Activated CD4-positive, CD25-positive, alpha-beta regulatory T cell treated with anti-CD3 and anti-CD28 coated beads, Interleukin-2, amount 50 U/mL, for 72 hours (primary cell): Measurements from ENCODE around the gene KCNQ1.

Source experiments
- DNase-seq: peaks from one replicate; pipeline ENCODE4 v3.0.0; 2021

Gene KCNQ1

DNA sequence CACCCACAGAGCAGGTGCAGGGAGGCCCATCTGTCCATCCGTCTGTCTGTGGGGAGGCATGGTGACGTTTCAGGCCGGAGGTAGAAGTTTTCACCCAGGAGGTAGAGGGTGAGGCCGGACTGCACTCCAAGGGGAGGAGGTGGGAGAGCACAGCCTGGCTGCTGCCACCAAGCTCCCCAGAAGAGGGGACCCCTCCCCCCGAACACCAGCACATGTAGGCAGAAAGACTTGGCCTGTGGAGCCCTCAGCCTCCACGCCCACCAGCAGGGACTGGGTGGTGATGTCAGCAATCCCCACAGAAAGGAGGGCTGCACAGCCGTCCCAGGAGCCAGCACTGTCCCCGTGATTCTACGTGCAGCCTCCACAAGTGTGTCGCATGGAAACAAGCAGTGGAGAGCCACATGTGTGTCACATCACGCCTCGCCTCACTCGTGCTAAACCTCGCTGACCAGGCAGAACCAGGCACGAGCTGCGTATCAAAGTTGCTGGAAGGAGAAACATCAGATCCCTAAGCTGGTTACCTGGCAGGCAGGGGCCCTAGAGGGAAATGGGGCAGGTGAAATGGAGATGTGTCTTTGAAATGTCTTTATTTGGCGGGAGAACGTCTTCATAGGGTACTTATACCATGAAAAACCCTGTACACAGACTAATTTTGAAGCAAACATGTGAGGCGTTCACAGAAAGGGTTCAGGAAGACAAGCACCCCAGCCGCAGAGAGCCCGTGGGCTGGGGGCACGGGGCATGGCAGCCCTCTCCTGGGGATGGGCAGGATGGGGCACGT is 391.7 kb downstream of the KCNQ1 start:
- DNase-seq, result no peak

DNA sequence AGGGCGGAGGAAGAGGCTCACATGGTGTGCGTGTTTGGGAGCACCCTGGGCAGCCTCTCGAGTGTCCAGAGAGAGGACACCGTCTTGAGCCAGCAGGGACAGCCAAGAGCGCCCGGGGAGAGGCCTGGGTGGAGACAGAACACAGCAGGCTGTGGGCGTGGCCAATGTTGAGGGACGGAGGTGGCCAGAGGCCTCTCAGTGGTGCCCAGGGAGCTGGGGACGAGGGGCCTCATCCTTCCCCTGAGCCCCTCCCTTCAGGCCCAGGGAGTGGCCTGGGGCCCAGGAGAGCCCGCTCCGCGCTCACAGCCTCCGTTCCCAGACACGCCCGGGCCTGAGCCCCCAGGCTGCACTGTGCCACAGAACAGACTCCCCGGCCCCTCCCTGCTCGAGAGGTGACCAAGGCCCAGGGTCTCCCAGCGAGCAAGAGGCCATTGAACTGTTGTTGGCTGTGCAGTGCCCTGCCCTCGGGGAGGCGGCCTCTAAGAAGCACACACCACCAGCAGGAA is 392.3 kb downstream of the KCNQ1 start:
- no peak for DNase-seq

DNA sequence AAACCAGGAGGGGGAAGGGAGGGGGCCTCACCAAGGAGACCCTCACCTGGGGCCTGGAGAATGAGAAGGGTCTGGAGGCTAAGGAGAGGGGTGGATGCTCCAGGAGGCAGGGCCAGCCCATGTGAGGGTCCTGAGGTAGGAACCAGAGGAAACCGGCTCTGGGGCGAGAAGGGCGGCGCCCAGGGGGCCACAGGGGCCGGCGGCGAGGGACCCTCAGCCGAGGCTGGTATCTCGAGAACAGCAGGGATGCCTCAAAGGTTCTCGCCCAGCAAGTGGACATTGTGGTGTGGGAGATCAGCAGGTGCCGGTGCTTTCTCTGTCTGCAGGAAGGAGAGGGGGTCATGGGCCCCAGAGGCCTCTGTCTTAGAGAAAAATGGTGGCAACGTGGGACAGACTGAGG is 392.8 kb downstream of the KCNQ1 start:
- DNase-seq, result no peak

DNA sequence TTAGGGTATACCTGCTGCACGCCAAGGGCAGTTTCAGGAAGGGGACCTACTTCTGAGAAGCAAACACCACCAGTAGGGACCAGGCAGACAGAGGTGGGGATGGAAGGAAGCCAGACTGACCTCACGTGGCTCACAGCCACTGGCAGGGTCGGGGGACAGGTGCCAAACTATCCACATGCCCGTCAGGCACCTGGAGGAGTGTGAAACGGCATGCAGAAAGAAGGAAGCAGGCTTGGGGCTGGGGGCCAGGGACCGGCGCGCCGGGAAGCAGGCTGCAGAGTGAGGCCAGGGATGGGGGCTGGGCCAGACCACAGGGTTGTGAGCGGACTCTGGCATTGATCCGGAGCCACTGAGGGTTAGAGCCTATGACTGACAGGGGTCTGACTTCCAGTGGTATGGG is 393.3 kb downstream of the KCNQ1 start:
- no peak for DNase-seq

DNA sequence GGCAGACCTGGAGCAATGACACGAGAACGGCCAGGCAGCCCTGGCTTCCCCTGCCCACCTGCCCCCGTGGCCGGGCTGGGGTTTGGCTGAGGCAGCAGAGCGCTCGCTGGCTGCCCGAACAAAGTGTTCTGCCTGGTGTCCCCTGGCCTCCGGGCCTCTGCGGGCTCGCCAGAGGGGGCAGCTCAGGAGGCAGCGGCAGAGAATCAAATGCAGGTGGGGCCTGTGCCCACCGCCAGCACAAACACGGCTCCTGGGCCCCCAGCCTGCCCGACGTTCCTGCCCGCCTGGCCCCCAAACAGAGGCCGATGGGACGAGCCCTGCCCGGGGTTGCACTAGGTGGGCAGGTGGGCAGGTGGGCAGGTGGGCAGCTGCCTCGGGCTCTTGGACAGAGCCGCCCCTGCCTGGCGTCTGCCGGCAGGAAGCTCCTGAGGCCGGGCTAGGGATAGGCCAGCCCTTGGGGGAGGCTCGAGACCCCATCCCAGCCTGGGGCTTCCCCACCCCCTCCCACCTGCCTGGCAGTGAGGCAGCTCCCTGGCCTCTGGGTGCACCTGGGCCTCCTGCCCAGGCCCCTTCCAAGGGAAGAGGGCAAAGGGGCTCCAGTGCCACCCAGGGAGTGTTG is 394.0 kb downstream of the KCNQ1 start:
- no peak for DNase-seq

DNA sequence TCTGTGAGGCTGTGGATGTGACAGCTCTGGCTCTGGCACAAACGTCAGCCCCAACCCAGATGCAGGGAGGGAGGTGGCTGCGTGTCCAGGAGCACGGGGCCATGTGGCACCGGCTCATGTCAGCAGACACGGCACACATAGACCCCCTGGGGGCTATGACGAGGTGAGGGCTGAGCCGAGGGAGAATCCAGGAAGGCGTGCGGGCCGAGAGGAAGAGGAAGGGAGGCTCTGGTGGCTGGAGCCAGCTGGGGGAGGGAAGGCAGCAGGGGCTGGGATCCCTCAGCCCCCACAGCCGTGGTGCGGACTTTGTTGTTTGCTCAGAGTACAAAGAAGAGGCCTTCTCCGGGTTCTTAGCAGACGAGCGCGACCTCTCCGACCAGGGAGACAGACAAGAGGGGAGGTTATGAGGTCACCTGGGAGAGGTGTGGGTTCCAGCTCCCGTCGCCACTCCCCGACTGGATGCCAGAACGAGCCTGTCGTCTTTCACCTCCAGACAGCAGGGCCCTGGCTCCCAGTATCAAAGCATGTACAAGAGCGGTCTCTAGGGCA is 394.7 kb downstream of the KCNQ1 start:
- DNase-seq, result no peak

DNA sequence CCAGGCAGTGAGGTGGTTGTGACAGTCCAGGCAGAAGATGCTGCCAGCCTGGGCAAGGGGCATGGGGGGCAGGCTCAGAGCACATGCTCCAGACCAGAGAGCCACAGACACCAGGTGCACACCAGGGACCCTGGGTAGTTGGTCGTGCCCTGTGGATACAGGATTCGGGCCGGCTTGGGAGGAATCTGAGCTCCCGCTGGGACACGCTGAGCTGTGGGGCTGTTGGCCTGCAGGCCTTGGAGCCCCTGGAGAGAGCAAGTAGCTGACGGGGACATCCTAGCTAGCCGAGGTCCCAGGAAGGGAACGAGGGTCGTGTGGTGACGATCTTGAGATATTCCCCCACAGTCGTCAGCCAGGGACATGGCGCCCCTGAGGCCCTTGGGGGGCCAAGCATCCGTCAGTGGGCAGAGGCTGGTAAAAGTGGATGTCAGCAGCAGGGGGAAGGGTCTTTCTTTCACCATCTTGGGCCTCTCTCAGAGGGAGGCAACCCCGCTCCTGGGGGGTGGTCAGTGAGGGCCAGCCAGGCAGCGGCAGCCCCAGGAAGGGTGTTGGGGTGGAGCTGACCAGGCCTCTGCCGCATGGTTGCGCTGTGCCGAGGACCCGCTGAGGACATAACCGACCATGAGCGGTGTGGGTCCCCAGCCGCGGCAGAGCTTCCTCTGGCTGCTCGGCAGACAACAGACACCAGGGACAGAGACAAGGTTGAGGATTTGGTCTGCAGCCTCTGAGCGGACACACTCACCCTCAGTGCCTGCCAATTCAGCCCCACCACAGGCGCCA is 396.8 kb downstream of the KCNQ1 start:
- no peak for DNase-seq

DNA sequence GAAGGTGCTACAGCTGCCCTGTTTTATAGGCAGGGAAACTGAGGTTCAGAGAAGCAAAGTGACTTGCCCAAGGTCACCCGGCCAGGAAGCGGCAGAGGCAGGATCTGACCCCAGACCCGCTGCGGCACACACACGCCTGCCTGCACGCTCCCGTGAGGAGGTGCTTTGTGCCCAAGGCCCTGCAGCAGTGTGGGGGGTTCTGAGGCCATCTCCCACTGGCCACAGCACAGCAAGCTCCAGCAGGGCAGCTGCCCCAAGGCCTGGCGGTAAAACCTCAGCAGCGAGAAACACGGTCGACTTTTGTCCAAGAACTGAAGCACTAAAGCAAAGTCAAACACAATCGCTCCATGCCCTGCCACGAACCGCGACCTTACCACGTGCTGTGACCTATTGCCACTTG is 398.1 kb downstream of the KCNQ1 start:
- DNase-seq, result no peak

DNA sequence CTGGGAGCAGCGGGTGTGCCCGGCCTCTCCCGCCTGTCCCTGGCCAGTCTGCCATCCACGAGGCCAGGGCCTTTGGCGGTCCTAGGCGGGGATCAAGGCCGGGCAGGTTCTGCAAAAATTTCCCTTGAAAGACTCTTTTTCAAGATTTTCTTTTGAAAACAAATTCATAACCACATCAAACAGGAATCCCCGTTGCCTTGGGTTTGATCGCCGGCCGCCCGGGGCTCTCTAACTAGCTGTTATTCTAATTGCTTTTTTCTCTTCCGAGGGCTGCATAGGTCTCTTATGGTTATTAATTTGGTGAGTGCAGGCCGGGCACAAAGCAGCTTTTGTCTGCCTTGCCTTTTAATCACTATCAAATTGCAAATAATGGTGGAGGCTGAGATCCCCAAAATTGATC is 398.7 kb downstream of the KCNQ1 start:
- no peak for DNase-seq

DNA sequence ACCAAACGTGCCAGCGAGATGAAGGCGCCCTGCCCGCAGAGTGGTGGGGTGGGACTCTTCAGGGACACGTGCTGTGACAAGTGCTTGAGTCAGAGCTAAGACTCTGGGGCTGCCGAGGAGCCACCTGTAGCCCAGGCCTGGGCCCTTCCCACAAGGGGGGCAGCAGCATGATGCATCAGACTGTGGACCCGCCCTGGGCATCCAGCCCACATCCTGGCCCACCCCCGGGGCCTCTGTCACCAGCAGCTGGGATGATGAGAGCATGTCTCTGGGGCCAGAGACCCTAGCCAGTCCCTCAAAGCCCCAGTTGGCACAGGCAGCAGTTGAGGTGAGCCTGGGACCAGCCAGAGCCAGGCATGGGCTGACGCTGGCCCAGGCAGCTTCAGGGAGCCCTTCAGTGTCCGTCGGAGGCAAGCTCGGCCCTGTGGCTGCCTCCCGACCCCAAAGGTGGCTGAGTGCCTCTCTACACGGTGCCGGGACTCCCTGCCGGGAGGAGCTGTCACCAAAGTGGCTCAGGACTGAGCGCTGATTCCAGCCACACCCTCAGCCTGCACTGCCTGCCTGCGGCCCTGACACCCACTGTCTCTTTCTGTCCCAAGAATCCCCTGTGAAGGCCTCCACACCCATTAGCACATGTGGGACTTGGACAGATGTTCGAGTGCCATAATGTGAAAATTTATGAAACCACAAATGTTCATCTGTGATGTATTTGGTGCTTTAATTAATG is 399.5 kb downstream of the KCNQ1 start:
- DNase-seq, result no peak

DNA sequence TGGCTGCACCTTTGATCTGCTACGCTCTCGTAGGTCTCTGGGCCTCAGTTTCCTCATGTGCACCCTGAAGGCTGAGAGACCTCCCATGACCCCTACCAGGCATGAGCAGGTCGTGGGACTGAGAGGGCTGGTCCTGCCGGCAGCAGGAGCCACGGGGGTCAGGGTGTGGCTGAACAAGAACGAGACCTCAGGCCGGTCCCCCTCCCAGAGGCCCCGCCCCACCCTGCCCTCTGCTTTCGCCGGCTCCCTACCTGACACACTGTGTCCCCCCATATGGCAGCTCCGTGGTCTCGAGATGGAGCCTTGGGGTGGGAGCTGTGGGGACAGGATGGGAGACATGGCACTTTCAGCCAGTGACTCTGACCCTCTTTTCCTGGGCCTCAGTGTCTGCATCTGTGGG is 400.2 kb downstream of the KCNQ1 start:
- no peak for DNase-seq

DNA sequence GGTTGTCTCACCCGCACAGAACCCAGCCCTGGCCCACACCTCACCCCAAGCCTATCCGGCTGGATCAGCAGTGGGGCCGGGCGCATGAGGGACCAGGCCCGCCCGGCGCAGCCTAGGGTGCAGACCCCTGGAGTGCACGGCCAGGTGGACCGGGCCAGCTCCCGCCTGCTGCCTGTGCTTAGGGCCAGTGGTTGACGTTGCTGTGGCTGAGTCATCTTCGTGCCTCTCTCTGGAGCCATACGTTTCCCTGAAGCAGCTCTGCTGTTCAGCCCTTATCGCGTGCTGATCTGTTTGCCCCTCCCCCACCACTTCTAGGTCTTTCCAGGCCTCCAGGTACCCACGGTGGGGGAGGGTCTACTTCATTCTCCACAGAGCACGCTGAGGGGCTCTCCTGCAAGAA is 401.2 kb downstream of the KCNQ1 start:
- DNase-seq, result no peak

DNA sequence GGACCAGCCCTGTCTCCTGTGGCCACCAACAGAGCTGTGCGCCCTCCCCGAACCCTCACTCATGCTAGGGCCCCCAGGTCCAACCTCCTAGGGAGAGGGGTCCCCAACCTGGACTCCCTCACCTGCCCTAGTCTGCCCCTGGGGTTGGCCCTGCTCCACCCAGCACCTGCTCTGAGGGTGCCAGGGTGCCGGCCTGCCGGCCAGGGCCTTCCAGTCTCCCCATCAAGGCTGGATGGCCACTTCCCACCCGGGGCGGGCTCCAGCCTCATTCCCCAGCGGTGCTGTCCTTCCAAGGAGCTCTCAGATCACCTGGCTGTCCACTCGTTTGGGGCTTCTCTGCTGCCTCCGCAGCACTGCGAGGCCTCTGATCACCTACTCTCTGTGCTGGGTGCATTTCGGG is 401.7 kb downstream of the KCNQ1 start:
- DNase-seq, result no peak

DNA sequence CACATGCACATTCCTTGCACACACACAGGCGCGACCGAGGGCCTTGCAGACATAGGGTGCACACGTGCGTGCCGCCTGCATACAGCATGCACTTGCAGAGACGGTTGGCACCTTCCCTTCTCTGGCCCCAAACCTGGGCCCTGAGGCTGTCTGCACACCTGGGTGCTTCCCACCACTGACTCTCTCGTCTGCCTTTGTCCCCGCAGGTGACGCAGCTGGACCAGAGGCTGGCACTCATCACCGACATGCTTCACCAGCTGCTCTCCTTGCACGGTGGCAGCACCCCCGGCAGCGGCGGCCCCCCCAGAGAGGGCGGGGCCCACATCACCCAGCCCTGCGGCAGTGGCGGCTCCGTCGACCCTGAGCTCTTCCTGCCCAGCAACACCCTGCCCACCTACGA is 402.8 kb downstream of the KCNQ1 start:
- DNase-seq, result no peak

DNA sequence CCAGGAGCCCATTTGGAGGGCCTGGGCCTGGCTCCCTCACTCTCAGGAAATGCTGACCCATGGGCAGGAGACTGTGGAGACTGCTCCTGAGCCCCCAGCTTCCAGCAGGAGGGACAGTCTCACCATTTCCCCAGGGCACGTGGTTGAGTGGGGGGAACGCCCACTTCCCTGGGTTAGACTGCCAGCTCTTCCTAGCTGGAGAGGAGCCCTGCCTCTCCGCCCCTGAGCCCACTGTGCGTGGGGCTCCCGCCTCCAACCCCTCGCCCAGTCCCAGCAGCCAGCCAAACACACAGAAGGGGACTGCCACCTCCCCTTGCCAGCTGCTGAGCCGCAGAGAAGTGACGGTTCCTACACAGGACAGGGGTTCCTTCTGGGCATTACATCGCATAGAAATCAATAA is 403.7 kb downstream of the KCNQ1 start:
- no peak for DNase-seq

DNA sequence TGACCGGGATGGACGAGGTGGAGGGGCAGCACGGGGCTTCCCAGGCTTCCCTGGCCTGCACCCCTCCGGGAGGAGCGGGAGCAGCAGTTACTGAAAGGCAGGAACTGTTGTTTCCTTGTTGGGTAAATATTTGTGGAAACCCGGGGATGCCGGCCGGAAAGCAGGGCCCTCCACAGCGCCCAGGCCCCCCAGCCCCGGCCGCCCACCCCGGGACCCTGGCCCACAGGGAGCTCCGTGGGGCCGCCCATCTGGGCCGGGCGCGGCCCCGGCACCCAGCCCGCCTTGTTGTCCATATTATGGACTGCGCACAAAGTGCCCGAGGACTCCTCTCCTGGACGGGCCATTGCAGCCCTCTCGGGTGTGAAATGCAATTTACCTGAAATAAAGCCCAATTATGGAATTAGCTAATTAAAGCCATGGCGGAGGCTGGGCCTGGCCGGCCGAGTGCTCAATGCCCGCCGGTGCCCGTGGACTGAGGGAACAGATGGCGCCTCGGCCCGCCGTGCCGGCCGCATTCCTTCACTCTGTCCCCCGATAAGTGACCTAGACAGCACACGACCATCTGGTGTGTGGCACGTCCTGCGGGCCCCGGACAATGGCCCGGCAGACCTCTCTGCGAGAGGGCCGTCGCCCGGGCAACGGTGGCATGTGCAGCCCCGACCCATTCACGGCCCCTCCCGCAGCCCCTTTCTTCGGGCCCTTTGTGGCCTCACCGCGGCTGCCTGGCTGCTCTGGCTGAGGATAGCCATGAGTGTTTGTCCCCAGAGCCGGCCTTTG is 405.4 kb downstream of the KCNQ1 start:
- no peak for DNase-seq

DNA sequence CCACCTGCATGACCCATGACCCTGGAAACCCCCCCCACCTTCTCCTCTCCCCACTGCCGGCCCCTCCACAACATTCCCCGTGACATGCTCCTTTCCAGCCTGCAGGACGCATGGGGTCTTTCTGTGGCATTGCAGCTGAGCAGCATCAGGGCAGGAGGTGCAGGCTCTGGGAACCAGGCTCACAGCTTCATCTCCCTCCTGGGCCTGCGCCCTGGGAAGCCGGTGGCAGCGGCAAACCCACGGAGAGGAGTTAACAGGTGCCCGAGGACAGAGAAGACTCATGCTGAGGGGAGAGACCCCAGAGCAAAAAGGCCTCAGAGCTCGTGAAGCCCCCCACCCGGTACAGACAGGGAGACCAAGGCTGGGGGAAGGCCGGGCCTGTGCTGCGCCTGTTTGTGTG is 408.6 kb downstream of the KCNQ1 start:
- no peak for DNase-seq

DNA sequence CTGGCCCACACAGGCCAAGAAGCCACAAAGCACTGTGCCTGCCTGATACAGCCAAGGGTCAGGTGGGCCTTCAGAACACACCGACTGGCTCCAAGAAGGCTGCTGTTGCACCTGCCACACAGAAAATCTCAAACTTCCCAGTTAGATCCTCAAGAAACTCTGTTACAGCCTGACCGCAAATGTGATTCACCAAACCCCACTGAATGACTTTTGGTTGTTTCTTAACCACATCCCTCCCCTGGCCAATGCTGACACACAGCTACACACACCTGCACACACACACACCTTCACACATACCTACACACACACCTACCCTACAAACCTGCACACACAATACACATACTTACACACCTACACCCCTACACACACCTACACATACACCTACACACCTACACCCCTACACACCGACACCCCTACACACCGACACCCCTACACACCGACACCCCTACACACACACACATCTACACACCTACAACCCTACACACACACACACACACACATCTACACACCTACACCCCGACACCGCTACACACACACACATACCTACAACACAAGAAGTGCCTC is 409.3 kb downstream of the KCNQ1 start:
- DNase-seq, result no peak

DNA sequence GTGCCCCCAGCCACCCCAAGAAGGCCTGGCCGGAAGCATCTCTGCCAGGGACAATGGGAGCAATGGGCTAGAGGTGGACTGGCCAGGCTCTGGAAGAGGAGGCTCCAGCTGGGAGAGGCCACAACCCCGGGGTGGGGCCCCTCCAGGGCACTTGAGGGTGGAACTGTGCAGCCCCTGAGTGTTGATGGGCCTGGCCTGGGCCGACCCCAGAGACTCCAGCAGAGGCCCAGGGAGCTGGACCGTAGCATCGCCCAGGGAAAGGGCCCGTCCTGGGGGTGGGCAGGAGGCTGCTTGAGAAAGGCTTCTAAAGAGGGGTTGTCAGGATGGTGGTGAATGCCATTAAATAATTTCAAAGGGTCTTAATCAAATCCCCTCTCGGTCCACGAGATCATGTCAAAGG is 410.4 kb downstream of the KCNQ1 start:
- DNase-seq, result no peak

DNA sequence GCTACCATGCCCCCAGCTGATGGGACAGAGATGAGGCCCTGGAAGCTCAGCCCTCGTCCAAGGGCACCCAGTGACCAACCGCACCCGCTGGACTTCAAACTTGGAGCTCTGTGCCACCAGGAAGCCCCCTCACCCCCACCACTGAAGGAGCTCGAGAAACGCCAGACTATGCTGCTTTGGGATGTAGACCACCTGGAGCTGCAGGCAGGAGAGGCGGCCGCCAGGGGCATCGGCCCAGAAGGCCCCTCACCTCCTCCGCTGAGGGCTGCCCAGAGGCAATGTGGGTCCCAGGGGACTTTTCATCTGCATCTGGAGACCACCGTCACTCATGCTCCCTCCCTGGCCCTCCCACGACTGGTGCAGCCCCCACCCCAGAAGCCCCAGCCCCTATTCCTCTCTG is 412.5 kb downstream of the KCNQ1 start:
- no peak for DNase-seq

DNA sequence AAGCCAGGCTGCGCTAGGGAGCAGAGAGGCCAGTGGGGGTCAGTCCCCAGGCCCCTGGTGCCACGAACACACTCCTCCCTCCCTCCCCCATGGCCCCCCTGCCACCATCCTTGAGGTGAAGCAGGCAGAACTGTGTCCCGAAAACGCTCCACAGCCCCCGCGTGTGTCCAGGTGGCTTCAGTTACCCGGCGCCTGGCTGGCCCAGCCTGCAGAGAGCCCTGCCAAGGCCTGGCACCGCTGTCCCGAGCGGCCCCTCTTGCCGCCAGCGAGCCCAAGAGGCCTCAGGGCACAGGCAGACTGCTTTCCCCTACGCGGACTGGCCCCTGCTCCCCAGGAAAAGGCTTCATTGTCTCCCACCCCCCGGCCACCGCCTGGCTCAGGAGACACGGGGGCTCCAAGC is 413.1 kb downstream of the KCNQ1 start:
- DNase-seq, result no peak
